K562 (cell line): ENCODE data around the gene PCSK5. TPM values are rescaled to one million over a fixed set of nuclear protein-coding genes. Genes with fewer than 3 reads are reported as not detected.

ENCODE experiments used
- ATAC-seq: fragments of 200-7000 bp; cut with Tn5 transposase; 3 replicates; pipeline ENCODE4 v1.9.1; 2020; ENCODE audit warnings: moderate library complexity
- BruUV-seq: library from RNA; stranded (reverse); fragments of 400-500 nt; replicated peaks from 2 replicates; lab custom pipeline; 2021; lab: Mats Ljungman, UMichigan
- CTCF ChIA-PET: fragments of 300-600 bp; formaldehyde crosslinking; extraction: SDS; loops from one replicate; lab custom pipeline; 2021; ENCODE audit warnings: low intra/inter-chr PET ratio; lab: Yijun Ruan, JAX
- POLR2A ChIA-PET: fragments of 300-600, 350-650 bp; sonication (Branson Sonifier 250); formaldehyde crosslinking; extraction: SDS; loops from one replicate; lab custom pipeline; 2021; ENCODE audit warnings: antibody characterized with exemption, inconsistent platforms; lab: Yijun Ruan, JAX
- DNase-seq, 4 experiments: peaks; one replicate each; pipeline versions ENCODE4 v3.0.0 to v3.0.0-alpha.2; 2011 to 2018; ENCODE audit warnings: low spot score in 3 of 4, mixed read lengths in 3 of 4; ENCODE audit errors: extremely low read depth in 1 of 4
- FAIRE-seq: peaks from 2 replicates; lab custom pipeline; 2011; peaks lifted over from hg19 to GRCh38; lab: Jason Lieb, UNC
- H2AFZ ChIP-seq: 2 replicates; pipeline ENCODE4 v1.6.0; 2011; ENCODE audit warnings: low read depth, low read length, control low read depth, inconsistent platforms
- H3K27ac ChIP-seq: fragments of 200-600 bp; 3 replicates; pipeline ENCODE4 v1.8.0; 2011; ENCODE audit warnings: low read depth, mild to moderate bottlenecking, control low read depth, inconsistent platforms, low read length, moderate library complexity, mixed read lengths; ENCODE audit errors: extremely low read depth
- H3K27me3 ChIP-seq, 2 experiments: fragments of 300-600 bp in 1 of 2; 2 replicates in 1 of 2; 3 replicates in 1 of 2; pipeline versions ENCODE4 v1.6.0 to v1.8.0; 2011; ENCODE audit warnings: inconsistent platforms in 2 of 2, low read length in 2 of 2, mild to moderate bottlenecking in 1 of 2, mixed read lengths in 1 of 2, moderate library complexity in 1 of 2; ENCODE audit not compliant: control insufficient read depth in 2 of 2, insufficient read depth in 2 of 2
- H3K36me3 ChIP-seq: fragments of 300-600 bp; 3 replicates; pipeline ENCODE4 v1.8.0; 2011; ENCODE audit warnings: mild to moderate bottlenecking, low read length, inconsistent platforms; ENCODE audit not compliant: control insufficient read depth, insufficient read depth
- H3K4me1 ChIP-seq, 2 experiments: fragments of 200-600 bp in 1 of 2; replicated peaks in 1 of 2; 2 replicates in 1 of 2; 3 replicates in 1 of 2; pipeline versions ENCODE4 v1.5.1 to v1.8.0; 2011; ENCODE audit warnings: inconsistent platforms in 2 of 2, low read length in 2 of 2, mild to moderate bottlenecking in 1 of 2, mixed read lengths in 1 of 2, moderate library complexity in 1 of 2; ENCODE audit not compliant: control insufficient read depth in 2 of 2, insufficient read depth in 2 of 2
- H3K4me2 ChIP-seq: 2 replicates; pipeline ENCODE4 v1.6.1; 2011; ENCODE audit warnings: low read length, control low read depth, inconsistent platforms, mixed read lengths; ENCODE audit not compliant: insufficient read depth
- H3K4me3 ChIP-seq: fragments of 200-600 bp; sonication (generic), shearing (Covaris generic); 2 replicates; pipeline ENCODE4 v1.5.1; 2016; ENCODE audit warnings: control low read depth, inconsistent platforms
- H3K79me2 ChIP-seq: fragments of 200-600 bp; 3 replicates; pipeline ENCODE4 v1.8.0; 2011; ENCODE audit warnings: low read length, inconsistent platforms; ENCODE audit not compliant: control insufficient read depth, insufficient read depth
- H3K9ac ChIP-seq, 2 experiments: 2 replicates each; pipeline versions ENCODE4 v1.6.0 to v1.6.1; 2011; ENCODE audit warnings: low read depth in 2 of 2, low read length in 2 of 2, control low read depth in 1 of 2, inconsistent platforms in 1 of 2, mild to moderate bottlenecking in 1 of 2, mixed read lengths in 1 of 2; ENCODE audit not compliant: insufficient read depth in 1 of 2
- H3K9me1 ChIP-seq: one replicate; pipeline ENCODE4 v1.6.0; 2011; ENCODE audit warnings: inconsistent platforms, mild to moderate bottlenecking, low read length, moderate library complexity; ENCODE audit not compliant: control insufficient read depth, insufficient read depth
- H3K9me3 ChIP-seq: replicated peaks from 2 replicates; pipeline ENCODE4 v1.5.1; 2011; ENCODE audit warnings: low read depth, low read length, inconsistent platforms; ENCODE audit not compliant: control insufficient read depth, insufficient read depth
- H4K20me1 ChIP-seq: replicated peaks from 2 replicates; pipeline ENCODE4 v1.6.1; 2011; ENCODE audit warnings: low read length, inconsistent platforms, mixed read lengths; ENCODE audit not compliant: control insufficient read depth, insufficient read depth
- ELF1 ChIP-seq: fragments of 200-800 bp; sonication (Bioruptor generic); IDR thresholded peaks from 2 replicates; pipeline ENCODE4 v1.6.1; 2016; ENCODE audit warnings: missing genetic modification characterization, missing compliant biosample characterization
- FUS ChIP-seq: fragments of 200-400 bp; formaldehyde crosslinking; optimal IDR thresholded peaks from 2 replicates; pipeline ENCODE3; 2017; ENCODE audit warnings: low read depth, low read length
- NFE2L1 ChIP-seq: fragments of 450-650 bp; IDR thresholded peaks from 2 replicates; pipeline ENCODE4 v1.6.1; 2016; ENCODE audit warnings: missing genetic modification characterization, low read depth, mild to moderate bottlenecking, missing compliant biosample characterization, moderate library complexity, borderline replicate concordance
- SRF ChIP-seq, 2 experiments: fragments of 250-450, 450-650 bp in 1 of 2; sonication (Bioruptor Pico) in 1 of 2; sonication (generic) in 1 of 2; formaldehyde crosslinking; IDR thresholded peaks; 2 replicates each; pipeline versions ENCODE4 v1.5.0 to v1.5.1; 2020 to 2022; ENCODE audit warnings: mild to moderate bottlenecking in 1 of 2, missing genetic modification reagents in 1 of 2
- ZNF24 ChIP-seq: fragments of 450-650 bp; IDR thresholded peaks from 2 replicates; pipeline ENCODE4 v1.6.1; 2016
- WGBS: fragments of 100-300 bp; shearing (Covaris generic); methylation state at CpG from one replicate; pipeline ENCODE4 v1.1.6; 2016; ENCODE audit warnings: low coverage, mixed read lengths; ENCODE audit not compliant: insufficient coverage; ENCODE audit errors: missing lambda C conversion rate; 5-methylcytosine and 5-hydroxymethylcytosine counted together
- in situ Hi-C: fragments of 300-500 bp; cut with MboI; formaldehyde crosslinking; loops from 4 replicates; pipeline ENCODE4 v1.15.0; 2018; ENCODE audit warnings: inconsistent platforms, mixed read lengths
- intact Hi-C: fragments of 100-400 bp; cut with micrococcal nuclease; formaldehyde crosslinking; loops from 2 replicates; pipeline ENCODE4 v1.14.2; 2022
- polyA plus RNA-seq, 8 experiments: library from polyadenylated mRNA; depleted of rRNA in 4 of 8; stranded (reverse) in 5 of 8; unstranded in 3 of 8; fragments of >200 nt; fragmentation: Nextera tagmentation in 2 of 8; fragmentation: Illumina TruSeq in 1 of 8; extraction: Ambion mirVana in 2 of 8; extraction: Trizol in 1 of 8; gene quantifications; 2 replicates each; pipeline versions ENCODE4 v1.2.1 to v1.2.3, GENCODE V29; 2011 to 2014; ENCODE audit warnings: inconsistent platforms in 1 of 8, missing spikeins in 1 of 8
- total RNA-seq, 7 experiments: library from RNA; depleted of rRNA in 6 of 7; stranded (reverse); fragments of >200 nt in 6 of 7; fragmentation: Illumina TruSeq in 2 of 7; extraction: Trizol in 2 of 7; gene quantifications; 2 replicates each; pipeline versions ENCODE4 v1.2.1 to v1.2.3, GENCODE V29; 2011 to 2021; ENCODE audit warnings: low replicate concordance in 1 of 7
- TF ChIP-seq, protein P1 (sequence below): fragments of 200-800 bp; sonication (Bioruptor generic); IDR thresholded peaks from 2 replicates; pipeline ENCODE4 v1.6.1; 2016; ENCODE audit warnings: missing genetic modification characterization, missing compliant biosample characterization

PCSK5 gene
- total and polyA plus RNA-seq, 9 of the 15 experiments (the other 6 are each of a cell fraction or from before 2014, with no cell fraction given): not detected

DNA sequence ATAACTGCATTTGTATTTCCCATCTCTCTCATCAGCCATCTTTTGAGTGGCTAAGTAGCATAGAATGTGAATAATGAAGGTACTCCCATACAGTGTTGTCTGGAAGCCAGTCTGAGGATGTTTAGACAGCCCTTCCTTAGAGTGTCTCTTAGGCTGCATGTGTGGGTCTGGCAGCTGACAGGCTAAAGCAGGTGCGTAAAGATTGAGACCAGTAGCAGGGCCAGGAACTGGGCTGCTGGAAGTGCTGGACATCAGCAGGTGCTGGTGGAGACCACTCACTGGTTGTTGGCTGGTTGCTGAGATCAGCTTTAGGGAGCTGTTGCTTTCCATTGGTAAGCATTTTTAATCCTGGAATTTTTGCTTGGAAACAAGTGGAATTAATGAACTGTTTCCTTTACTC lies 197.5 kb downstream of the PCSK5 start:
- FAIRE-seq: no peak
- no peak overlapping the region for H2AFZ ChIP-seq
- ChIA-PET POLR2A (no interaction called here), CTCF (no interaction called here)
- H3K4me3 ChIP-seq: no peak overlapping the region
- in situ Hi-C loops: no loop called here
- 0% methylated on average over 1 of the region's 1 CpG for WGBS
- no peaks in the 10 kb centered on the region for H4K20me1 ChIP-seq
- H3K79me2 ChIP-seq: no peaks in the 10 kb centered on the region
- intact Hi-C loops: no loop called here
- no peak for ATAC-seq
- no peaks in the 10 kb centered on the region for H3K27me3 ChIP-seq
- H3K27ac ChIP-seq: no peak overlapping the region
- no peak overlapping the region for H3K4me2 ChIP-seq
- no peaks in the 10 kb centered on the region for H3K4me1 ChIP-seq
- H3K9ac ChIP-seq: no peak overlapping the region
- no peaks in the 10 kb centered on the region for H3K9me1 ChIP-seq
- TF ChIP-seq SRF (CRISPR knock-in tag; IDR thresholded peaks at IDR 0.05): no peak
- no peak for TF ChIP-seq ELF1 (tag)
- TF ChIP-seq FUS: no peak
- no peak for TF ChIP-seq ZNF24
- TF ChIP-seq, protein P1, sequence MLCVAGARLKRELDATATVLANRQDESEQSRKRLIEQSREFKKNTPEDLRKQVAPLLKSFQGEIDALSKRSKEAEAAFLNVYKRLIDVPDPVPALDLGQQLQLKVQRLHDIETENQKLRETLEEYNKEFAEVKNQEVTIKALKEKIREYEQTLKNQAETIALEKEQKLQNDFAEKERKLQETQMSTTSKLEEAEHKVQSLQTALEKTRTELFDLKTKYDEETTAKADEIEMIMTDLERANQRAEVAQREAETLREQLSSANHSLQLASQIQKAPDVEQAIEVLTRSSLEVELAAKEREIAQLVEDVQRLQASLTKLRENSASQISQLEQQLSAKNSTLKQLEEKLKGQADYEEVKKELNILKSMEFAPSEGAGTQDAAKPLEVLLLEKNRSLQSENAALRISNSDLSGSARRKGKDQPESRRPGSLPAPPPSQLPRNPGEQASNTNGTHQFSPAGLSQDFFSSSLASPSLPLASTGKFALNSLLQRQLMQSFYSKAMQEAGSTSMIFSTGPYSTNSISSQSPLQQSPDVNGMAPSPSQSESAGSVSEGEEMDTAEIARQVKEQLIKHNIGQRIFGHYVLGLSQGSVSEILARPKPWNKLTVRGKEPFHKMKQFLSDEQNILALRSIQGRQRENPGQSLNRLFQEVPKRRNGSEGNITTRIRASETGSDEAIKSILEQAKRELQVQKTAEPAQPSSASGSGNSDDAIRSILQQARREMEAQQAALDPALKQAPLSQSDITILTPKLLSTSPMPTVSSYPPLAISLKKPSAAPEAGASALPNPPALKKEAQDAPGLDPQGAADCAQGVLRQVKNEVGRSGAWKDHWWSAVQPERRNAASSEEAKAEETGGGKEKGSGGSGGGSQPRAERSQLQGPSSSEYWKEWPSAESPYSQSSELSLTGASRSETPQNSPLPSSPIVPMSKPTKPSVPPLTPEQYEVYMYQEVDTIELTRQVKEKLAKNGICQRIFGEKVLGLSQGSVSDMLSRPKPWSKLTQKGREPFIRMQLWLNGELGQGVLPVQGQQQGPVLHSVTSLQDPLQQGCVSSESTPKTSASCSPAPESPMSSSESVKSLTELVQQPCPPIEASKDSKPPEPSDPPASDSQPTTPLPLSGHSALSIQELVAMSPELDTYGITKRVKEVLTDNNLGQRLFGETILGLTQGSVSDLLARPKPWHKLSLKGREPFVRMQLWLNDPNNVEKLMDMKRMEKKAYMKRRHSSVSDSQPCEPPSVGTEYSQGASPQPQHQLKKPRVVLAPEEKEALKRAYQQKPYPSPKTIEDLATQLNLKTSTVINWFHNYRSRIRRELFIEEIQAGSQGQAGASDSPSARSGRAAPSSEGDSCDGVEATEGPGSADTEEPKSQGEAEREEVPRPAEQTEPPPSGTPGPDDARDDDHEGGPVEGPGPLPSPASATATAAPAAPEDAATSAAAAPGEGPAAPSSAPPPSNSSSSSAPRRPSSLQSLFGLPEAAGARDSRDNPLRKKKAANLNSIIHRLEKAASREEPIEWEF (CRISPR knock-in tag): no peak
- no peak for TF ChIP-seq NFE2L1 (tag)
- no peak for DNase-seq
- BruUV-seq: no TSS peak
- H3K36me3 ChIP-seq: no peaks in the 10 kb centered on the region
- no peaks in the 10 kb centered on the region for H3K9me3 ChIP-seq
